Keratinocyte (primary cell): ENCODE data around the gene LSAMP. TPM values are rescaled to one million over a fixed set of nuclear protein-coding genes. Genes with fewer than 3 reads are reported as not detected.
"Not testable (repeated sequence)": the region's sequence is repeated elsewhere in the genome, so short reads cannot be mapped to it uniquely, and the experiment has no call there.

Experiments used
- DNase-seq: peaks from one replicate; pipeline ENCODE4 v3.0.0-alpha.2; 2011; ENCODE audit warnings: low read depth, missing footprints, low spot score
- FAIRE-seq: peaks from 2 replicates; lab custom pipeline; 2011; peaks lifted over from hg19 to GRCh38; lab: Jason Lieb, UNC
- H2AFZ ChIP-seq: 2 replicates; pipeline ENCODE4 v1.6.0; 2012; ENCODE audit warnings: low read length, control low read depth, inconsistent platforms; ENCODE audit not compliant: control insufficient read depth
- H3K27ac ChIP-seq: 2 replicates; pipeline ENCODE4 v1.5.1; 2011; ENCODE audit warnings: low read length; ENCODE audit not compliant: control insufficient read depth, insufficient read depth
- H3K27me3 ChIP-seq: 3 replicates; pipeline ENCODE4 v1.6.0; 2011; ENCODE audit warnings: low read length; ENCODE audit not compliant: control insufficient read depth, insufficient read depth; ENCODE audit errors: extremely low read depth
- H3K36me3 ChIP-seq, 2 experiments: 2 replicates in 1 of 2; 3 replicates in 1 of 2; pipeline ENCODE4 v1.5.1; 2011; ENCODE audit warnings: low read length in 2 of 2, mild to moderate bottlenecking in 1 of 2; ENCODE audit not compliant: control insufficient read depth in 2 of 2, insufficient read depth in 2 of 2; ENCODE audit errors: extremely low read depth in 1 of 2
- H3K4me1 ChIP-seq: 3 replicates; pipeline ENCODE4 v1.5.1; 2011; ENCODE audit warnings: low read length; ENCODE audit not compliant: control insufficient read depth, insufficient read depth; ENCODE audit errors: extremely low read depth
- H3K4me2 ChIP-seq: 3 replicates; pipeline ENCODE4 v1.6.0; 2011; ENCODE audit warnings: low read depth, low read length; ENCODE audit not compliant: control insufficient read depth, insufficient read depth; ENCODE audit errors: extremely low read depth
- H3K4me3 ChIP-seq, 3 experiments: fragments of 200-600 bp in 1 of 3; sonication (generic) in 1 of 3; 2 replicates in 2 of 3; 3 replicates in 1 of 3; pipeline ENCODE4 v1.5.1; 2011 to 2016; ENCODE audit warnings: low read length in 3 of 3, mild to moderate bottlenecking in 3 of 3, control low read depth in 2 of 3, inconsistent platforms in 1 of 3, low read depth in 1 of 3, mixed read lengths in 1 of 3, mixed run types in 1 of 3, moderate library complexity in 1 of 3; ENCODE audit not compliant: control insufficient read depth in 2 of 3, insufficient read depth in 2 of 3; ENCODE audit errors: extremely low read depth in 1 of 3
- H3K79me2 ChIP-seq: 2 replicates; pipeline ENCODE4 v1.6.0; 2012; ENCODE audit warnings: low read length; ENCODE audit not compliant: control insufficient read depth, insufficient read depth
- H3K9ac ChIP-seq: 3 replicates; pipeline ENCODE4 v1.6.0; 2011; ENCODE audit warnings: low read length; ENCODE audit not compliant: control insufficient read depth, insufficient read depth; ENCODE audit errors: extremely low read depth
- H3K9me1 ChIP-seq: 3 replicates; pipeline ENCODE4 v1.6.0; 2011; ENCODE audit warnings: low read length; ENCODE audit not compliant: control insufficient read depth, insufficient read depth; ENCODE audit errors: extremely low read depth
- H3K9me3 ChIP-seq: 2 replicates; pipeline ENCODE4 v1.5.1; 2012; ENCODE audit warnings: low read depth, low read length; ENCODE audit not compliant: control insufficient read depth
- H4K20me1 ChIP-seq: 3 replicates; pipeline ENCODE4 v1.6.0; 2011; ENCODE audit warnings: low read length; ENCODE audit not compliant: control insufficient read depth, insufficient read depth; ENCODE audit errors: extremely low read depth
- CTCF ChIP-seq, 3 experiments: IDR thresholded peaks in 1 of 3; conservative IDR thresholded peaks in 1 of 3; optimal IDR thresholded peaks in 1 of 3; 2 replicates in 2 of 3; 3 replicates in 1 of 3; pipeline versions ENCODE3 to v1.5.1; 2011; ENCODE audit warnings: low read length in 3 of 3, mild to moderate bottlenecking in 3 of 3, moderate library complexity in 2 of 3, control low read depth in 1 of 3, inconsistent platforms in 1 of 3; ENCODE audit not compliant: insufficient read depth in 2 of 3; ENCODE audit errors: extremely low read depth in 1 of 3
- EZH2 ChIP-seq: IDR thresholded peaks from one replicate; pipeline ENCODE4 v1.6.1; 2012; ENCODE audit warnings: inconsistent platforms, mild to moderate bottlenecking, low read length, moderate library complexity
- dilution Hi-C: fragments of 300-500 bp; cut with MboI; formaldehyde crosslinking; loops from one replicate; pipeline ENCODE4 v1.7.0; 2020; ENCODE audit warnings: low sequenced_read_pairs; ENCODE audit not compliant: extremely low pct_ligation_motif_present
- polyA plus RNA-seq, 5 experiments: library from polyadenylated mRNA; depleted of rRNA in 3 of 5; stranded (reverse) in 3 of 5; stranded (forward) in 1 of 5; unstranded in 1 of 5; fragments of >200 nt; gene quantifications; 1 replicate in 1 of 5; 2 replicates in 3 of 5; 3 replicates in 1 of 5; pipeline versions ENCODE4 v1.2.1 to v1.2.3, GENCODE V29; 2011 to 2012; ENCODE audit warnings: missing spikeins in 2 of 5, low read depth in 1 of 5, low replicate concordance in 1 of 5

Gene LSAMP
- polyA plus RNA-seq, 1 donor (not counting 4 experiments of a cell fraction or from before 2014, with no cell fraction given), result 0.12 TPM

DNA sequence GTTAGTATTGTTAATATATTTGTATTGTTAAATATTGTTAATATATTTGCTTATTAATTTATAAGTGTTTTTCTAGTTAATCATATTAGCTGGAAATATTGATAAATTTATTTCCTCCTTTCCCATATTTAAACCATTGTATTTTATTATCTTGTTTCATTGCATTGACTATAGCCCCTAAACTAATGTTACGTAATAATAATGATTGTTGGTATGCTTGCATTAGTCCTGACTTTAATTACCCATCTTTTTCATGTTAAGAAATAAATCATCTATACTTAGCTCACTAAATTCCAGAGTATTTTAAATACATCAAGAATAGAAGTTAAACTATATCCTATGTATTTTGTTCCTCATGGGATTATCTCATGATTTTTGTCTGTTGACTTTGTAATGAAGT is 368.2 kb downstream of the LSAMP start:
- no peaks in the 10 kb centered on the region for H4K20me1 ChIP-seq
- TF ChIP-seq EZH2 (no peak), CTCF (optimal IDR thresholded peaks at IDR 0.05 in 1 of 3, IDR thresholded peaks at IDR 0.05 in 1 of 3, conservative IDR thresholded peaks at IDR 0.05 in 1 of 3; ENCODE audit: extremely low read depth in 1 of 3, insufficient read depth in 2 of 3, low read length in 3 of 3) (no peak)
- H3K4me2 ChIP-seq, result no peak overlapping the region

DNA sequence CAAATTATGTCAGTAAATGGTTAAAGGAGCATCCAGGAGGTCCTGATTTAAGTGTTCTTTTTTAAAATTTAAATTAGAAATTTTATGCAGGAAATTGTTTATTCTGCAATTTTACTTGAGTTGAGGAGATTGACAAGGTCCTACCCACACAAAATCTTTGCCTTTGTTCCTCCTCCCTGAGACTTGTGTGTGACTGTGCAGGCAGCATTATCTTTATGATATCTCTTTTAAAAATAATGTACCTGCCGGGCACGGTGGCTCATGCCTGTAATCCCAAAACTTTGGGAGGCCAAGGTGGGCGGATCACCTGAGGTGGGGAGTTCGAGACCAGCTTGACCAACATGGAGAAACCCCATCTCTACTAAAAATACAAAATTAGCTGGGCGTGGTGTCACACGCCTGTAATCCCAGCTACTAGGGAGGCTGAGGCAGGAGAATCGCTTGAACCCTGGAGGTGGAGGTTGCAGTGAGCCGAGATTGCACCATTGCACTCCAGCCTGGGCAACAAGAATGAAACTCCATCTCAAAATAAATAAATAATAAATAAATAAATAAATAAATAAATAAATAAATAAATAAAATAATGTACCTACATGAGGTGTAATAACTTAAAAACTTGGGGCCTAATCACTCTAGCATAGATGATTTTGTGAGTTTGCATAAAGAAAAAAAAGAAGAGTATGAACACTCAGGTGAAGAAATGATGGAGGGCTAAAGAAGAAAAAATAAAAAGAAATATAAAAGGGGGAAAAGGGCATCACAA is 374.6 kb downstream of the LSAMP start:
- H3K36me3 ChIP-seq, H3K9me3 ChIP-seq, H3K27me3 ChIP-seq, H3K4me2 ChIP-seq, FAIRE-seq, dilution Hi-C loops, H3K9me1 ChIP-seq, DNase-seq, H4K20me1 ChIP-seq, H3K79me2 ChIP-seq, H3K4me3 ChIP-seq, H2AFZ ChIP-seq, H3K27ac ChIP-seq, H3K9ac ChIP-seq, H3K4me1 ChIP-seq: not testable (repeated sequence)

More for the DNA sequence above, 368.2 kb downstream of the LSAMP start:
- no peak overlapping the region for H2AFZ ChIP-seq
- dilution Hi-C loops, result no loop called here
- FAIRE-seq (no peak), DNase-seq (no peak)
- no peaks in the 10 kb centered on the region for H3K27me3 ChIP-seq
- no peaks in the 10 kb centered on the region for H3K9me3 ChIP-seq
- no peaks in the 10 kb centered on the region for H3K4me1 ChIP-seq
- H3K79me2 ChIP-seq, result no peaks in the 10 kb centered on the region
- H3K27ac ChIP-seq, result no peak overlapping the region
- no peak overlapping the region for H3K9ac ChIP-seq
- no peaks in the 10 kb centered on the region for H3K9me1 ChIP-seq
- no peak overlapping the region for H3K4me3 ChIP-seq
- no peaks in the 10 kb centered on the region for H3K36me3 ChIP-seq
